HepG2 (cell line): ENCODE measurements around the gene NUP93.
"Not testable (repeated sequence)": the region's sequence is repeated elsewhere in the genome, so short reads cannot be mapped to it uniquely, and the experiment has no call there.

ENCODE experiments used
- AGO2 ChIP-seq: fragments of 200-400 bp; formaldehyde crosslinking; optimal IDR thresholded peaks from 2 replicates; pipeline ENCODE3; 2017; ENCODE audit warnings: mild to moderate bottlenecking, low read depth, low read length, moderate library complexity
- EZH2 ChIP-seq: conservative IDR thresholded peaks from 2 replicates; pipeline ENCODE4 v1.6.1; 2012; ENCODE audit warnings: mild to moderate bottlenecking, low read depth, low read length, moderate library complexity
- HMG20B ChIP-seq: conservative IDR thresholded peaks from 2 replicates; pipeline ENCODE4 v1.6.1; 2016; ENCODE audit warnings: missing genetic modification reagents, missing compliant biosample characterization
- POLR2A ChIP-seq, 2 experiments: IDR thresholded peaks; 2 replicates each; pipeline ENCODE4 v1.6.1; 2011; ENCODE audit warnings: low read depth in 2 of 2, low read length in 2 of 2, mild to moderate bottlenecking in 1 of 2, moderate library complexity in 1 of 2; ENCODE audit not compliant: insufficient read depth in 1 of 2
- SMC3 ChIP-seq: IDR thresholded peaks from 2 replicates; pipeline ENCODE4 v1.6.1; 2011; ENCODE audit warnings: low read length, improper control_type of control experiment
- ZNF253 ChIP-seq: sonication (generic); formaldehyde crosslinking; IDR thresholded peaks from 2 replicates; pipeline ENCODE4 v1.8.0; 2022; ENCODE audit warnings: mild to moderate bottlenecking, missing genetic modification reagents, borderline replicate concordance
- ZNF543 ChIP-seq: sonication (generic); formaldehyde crosslinking; IDR thresholded peaks from 2 replicates; pipeline ENCODE4 v1.4.0; 2020; ENCODE audit warnings: mild to moderate bottlenecking, missing genetic modification reagents
- ZNF747 ChIP-seq: sonication (generic); formaldehyde crosslinking; IDR thresholded peaks from 2 replicates; pipeline ENCODE4 v1.8.1; 2023; ENCODE audit warnings: missing genetic modification reagents, mild to moderate bottlenecking, borderline replicate concordance
- ZNF883 ChIP-seq: sonication (generic); formaldehyde crosslinking; IDR thresholded peaks from 2 replicates; pipeline ENCODE4 v1.5.1; 2020; ENCODE audit warnings: mild to moderate bottlenecking, missing genetic modification reagents; ENCODE audit errors: not compliant biosample characterization
- TF ChIP-seq, protein P1 (sequence below): sonication (generic); formaldehyde crosslinking; IDR thresholded peaks from 2 replicates; pipeline ENCODE4 v1.5.0; 2020; ENCODE audit warnings: mild to moderate bottlenecking, missing genetic modification reagents, moderate library complexity

GRCh38 chr16:56739378-56739777 lies 9.4 kb downstream of the NUP93 start:
- TF ChIP-seq ZNF883 (CRISPR knock-in tag); EZH2; AGO2; HMG20B (CRISPR knock-in tag); POLR2A (IDR thresholded peaks at IDR 0.05; ENCODE audit: insufficient read depth in 1 of 2, low read depth in 2 of 2, low read length in 2 of 2); ZNF747 (CRISPR knock-in tag); ZNF543 (CRISPR knock-in tag); SMC3; ZNF253 (CRISPR knock-in tag): not testable (repeated sequence)
- TF ChIP-seq, protein P1, sequence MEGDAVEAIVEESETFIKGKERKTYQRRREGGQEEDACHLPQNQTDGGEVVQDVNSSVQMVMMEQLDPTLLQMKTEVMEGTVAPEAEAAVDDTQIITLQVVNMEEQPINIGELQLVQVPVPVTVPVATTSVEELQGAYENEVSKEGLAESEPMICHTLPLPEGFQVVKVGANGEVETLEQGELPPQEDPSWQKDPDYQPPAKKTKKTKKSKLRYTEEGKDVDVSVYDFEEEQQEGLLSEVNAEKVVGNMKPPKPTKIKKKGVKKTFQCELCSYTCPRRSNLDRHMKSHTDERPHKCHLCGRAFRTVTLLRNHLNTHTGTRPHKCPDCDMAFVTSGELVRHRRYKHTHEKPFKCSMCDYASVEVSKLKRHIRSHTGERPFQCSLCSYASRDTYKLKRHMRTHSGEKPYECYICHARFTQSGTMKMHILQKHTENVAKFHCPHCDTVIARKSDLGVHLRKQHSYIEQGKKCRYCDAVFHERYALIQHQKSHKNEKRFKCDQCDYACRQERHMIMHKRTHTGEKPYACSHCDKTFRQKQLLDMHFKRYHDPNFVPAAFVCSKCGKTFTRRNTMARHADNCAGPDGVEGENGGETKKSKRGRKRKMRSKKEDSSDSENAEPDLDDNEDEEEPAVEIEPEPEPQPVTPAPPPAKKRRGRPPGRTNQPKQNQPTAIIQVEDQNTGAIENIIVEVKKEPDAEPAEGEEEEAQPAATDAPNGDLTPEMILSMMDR (CRISPR knock-in tag), result not testable (repeated sequence)
